A673 (cell line): Measurements from ENCODE around the gene RGS6. TPM values are rescaled to one million over a fixed set of nuclear protein-coding genes. Genes with fewer than 3 reads are reported as not detected.

ENCODE experiments used
- BruUV-seq: library from RNA; stranded (reverse); fragments of 400-500 nt; replicated peaks from 2 replicates; lab custom pipeline; 2021; lab: Mats Ljungman, UMichigan
- CTCF ChIA-PET: fragments of 300-600 bp; sonication (Branson Sonifier 250); formaldehyde crosslinking; loops from one replicate; lab custom pipeline; 2022; ENCODE audit warnings: antibody characterized with exemption; lab: Charles Lee
- POLR2A ChIA-PET: fragments of 300-600 bp; sonication (Branson Sonifier 250); formaldehyde crosslinking; loops from one replicate; lab custom pipeline; 2022; ENCODE audit warnings: antibody characterized with exemption; ENCODE audit not compliant: low non-redundant PET; lab: Charles Lee
- DNase-seq: peaks from one replicate; pipeline ENCODE4 v3.0.0-alpha.2; 2015; ENCODE audit warnings: low spot score
- H3K27ac ChIP-seq: fragments of 200-600 bp; sonication (generic); 2 replicates; pipeline ENCODE4 v1.5.1; 2016; ENCODE audit warnings: mixed run types, low read depth, mild to moderate bottlenecking, mixed read lengths, antibody characterized with exemption, low read length; ENCODE audit not compliant: poor library complexity, severe bottlenecking
- H3K27me3 ChIP-seq: fragments of 200-600 bp; sonication (generic); replicated peaks from 2 replicates; pipeline ENCODE4 v1.6.1; 2017; ENCODE audit warnings: mixed run types, low read depth, mild to moderate bottlenecking, mixed read lengths, antibody characterized with exemption, low read length; ENCODE audit not compliant: insufficient read depth, poor library complexity
- H3K36me3 ChIP-seq: fragments of 200-600 bp; sonication (generic); 2 replicates; pipeline ENCODE4 v1.6.1; 2016; ENCODE audit warnings: mixed run types, mild to moderate bottlenecking, mixed read lengths, antibody characterized with exemption, low read length; ENCODE audit not compliant: insufficient read depth, poor library complexity, severe bottlenecking
- H3K4me1 ChIP-seq: fragments of 200-600 bp; sonication (generic); 2 replicates; pipeline ENCODE4 v1.6.1; 2017; ENCODE audit warnings: mixed run types, mild to moderate bottlenecking, mixed read lengths, antibody characterized with exemption, low read length; ENCODE audit not compliant: insufficient read depth, poor library complexity, severe bottlenecking
- H3K4me3 ChIP-seq: fragments of 200-600 bp; sonication (generic); 2 replicates; pipeline ENCODE4 v1.5.1; 2016; ENCODE audit warnings: low read depth, mixed run types, mild to moderate bottlenecking, mixed read lengths, low read length; ENCODE audit not compliant: poor library complexity, severe bottlenecking
- H3K9me3 ChIP-seq: fragments of 200-600 bp; sonication (generic); 2 replicates; pipeline ENCODE4 v1.6.1; 2016; ENCODE audit warnings: mixed run types, low read depth, mild to moderate bottlenecking, mixed read lengths, antibody characterized with exemption, low read length; ENCODE audit not compliant: poor library complexity, severe bottlenecking
- CTCF ChIP-seq: fragments of 300-800, 200-600 bp; sonication (generic); conservative IDR thresholded peaks from 2 replicates; pipeline ENCODE4 v1.5.1; 2017; ENCODE audit warnings: low read depth, mild to moderate bottlenecking, antibody characterized with exemption, low read length, moderate library complexity, mixed read lengths
- EZH2 ChIP-seq: fragments of 200-600 bp; sonication (generic); IDR thresholded peaks from 2 replicates; pipeline ENCODE4 v1.6.1; 2017; ENCODE audit warnings: borderline replicate concordance, low read depth, mild to moderate bottlenecking, mixed read lengths, antibody characterized with exemption, low read length; ENCODE audit not compliant: poor library complexity, severe bottlenecking
- intact Hi-C: fragments of 100-400 bp; cut with micrococcal nuclease; formaldehyde crosslinking; loops from one replicate; pipeline ENCODE4 v1.10.0; 2022; ENCODE audit not compliant: unreplicated experiment
- total RNA-seq: library from RNA; stranded (reverse); gene quantifications from 2 replicates; pipeline ENCODE4 v1.2.3, GENCODE V29; 2021

RGS6 gene
- total RNA-seq, 1 experiment from 2014 or later: not detected

- POLR2A ChIA-PET: no interaction called here
- Histone ChIP-seq H3K4me3 (no peak overlapping the region), H3K9me3 (no peaks in the 10 kb centered on the region), H3K36me3 (no peaks in the 10 kb centered on the region), H3K27ac (no peak overlapping the region), H3K27me3 (no peaks in the 10 kb centered on the region), H3K4me1 (no peaks in the 10 kb centered on the region)
- CTCF ChIA-PET: no interaction called here
- TF ChIP-seq CTCF (no peak), EZH2 (no peak)
- no peak for DNase-seq
- BruUV-seq: no TSS peak
- intact Hi-C loops: loop anchor here (5.0 kb wide), 2 partner anchors 268 to 393 kb away; no protein-coding TSS in a partner anchor
These were observed 92.3 kb downstream of the RGS6 start for GRCh38 chr14:72024504-72024903.

GRCh38 chr14:72026536-72026935, 94.3 kb downstream of the RGS6 start:
- intact Hi-C loops: no loop called here
- Histone ChIP-seq H3K36me3 (no peaks in the 10 kb centered on the region), H3K4me3 (no peak overlapping the region), H3K9me3 (no peaks in the 10 kb centered on the region), H3K4me1 (no peaks in the 10 kb centered on the region), H3K27ac (no peak overlapping the region), H3K27me3 (no peaks in the 10 kb centered on the region)
- DNase-seq: no peak
- no TSS peak for BruUV-seq
- TF ChIP-seq CTCF: no peak
- CTCF ChIA-PET: no interaction called here
- POLR2A ChIA-PET: no interaction called here

- Histone ChIP-seq H3K9me3 (no peaks in the 10 kb centered on the region), H3K27ac (no peak overlapping the region), H3K36me3 (no peaks in the 10 kb centered on the region), H3K4me1 (no peaks in the 10 kb centered on the region), H3K27me3 (no peaks in the 10 kb centered on the region), H3K4me3 (no peak overlapping the region)
- ChIA-PET CTCF (no interaction called here), POLR2A (no interaction called here)
- intact Hi-C loops: no loop called here
- BruUV-seq: no TSS peak
- DNase-seq: no peak
- TF ChIP-seq EZH2 (no peak), CTCF (no peak)
These were observed 94.8 kb downstream of the RGS6 start for GRCh38 chr14:72027061-72027460.
